Left hindlimb (tissue), 1 donor: ENCODE data around the gene CDC14A.
"Not testable (repeated sequence)": the region's sequence is repeated elsewhere in the genome, so short reads cannot be mapped to it uniquely, and the experiment has no call there.

Experiments
- DNase-seq: peaks from one replicate; pipeline ENCODE4 v3.0.0-alpha.2; 2018

CDC14A gene

DNA sequence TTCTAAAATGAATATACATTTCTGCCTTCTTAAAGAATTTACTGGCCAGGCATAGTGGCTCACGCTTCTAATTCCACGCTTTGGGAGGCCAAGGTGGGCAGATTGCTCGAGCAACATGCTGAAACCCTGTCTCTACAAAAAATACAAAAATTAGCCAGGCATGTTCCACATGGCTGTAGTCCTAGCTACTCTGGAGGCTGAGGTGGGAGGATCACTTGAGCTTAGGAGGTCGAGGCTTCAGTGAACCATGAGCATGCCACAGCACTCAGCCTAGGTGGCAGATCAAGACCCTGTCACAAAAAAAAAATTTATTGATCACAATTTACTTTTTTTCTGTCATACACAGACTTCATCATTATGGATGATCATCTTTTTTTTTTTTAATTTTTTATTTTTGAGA lies 11.5 kb downstream of the CDC14A start:
- DNase-seq = no peak

DNA sequence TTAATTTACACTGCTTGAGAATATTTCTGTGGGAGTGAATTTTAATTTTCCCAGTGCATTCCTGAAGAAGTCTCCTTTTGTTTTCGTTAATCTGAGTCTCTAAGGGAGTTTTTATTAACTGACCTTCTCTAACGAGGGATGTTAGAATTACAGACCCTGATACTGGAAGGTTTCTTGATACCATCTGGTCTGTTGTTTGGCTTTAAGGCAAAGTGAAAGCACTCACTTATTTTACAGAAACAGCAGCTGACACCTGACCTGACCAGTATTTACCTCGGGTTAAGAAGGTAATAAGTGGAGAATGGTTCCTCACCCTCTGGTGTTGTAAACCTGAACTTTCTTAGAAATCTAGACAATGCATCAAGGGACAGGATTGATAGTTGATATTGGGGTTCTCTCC lies 12.4 kb downstream of the CDC14A start:
- DNase-seq = no peak

DNA sequence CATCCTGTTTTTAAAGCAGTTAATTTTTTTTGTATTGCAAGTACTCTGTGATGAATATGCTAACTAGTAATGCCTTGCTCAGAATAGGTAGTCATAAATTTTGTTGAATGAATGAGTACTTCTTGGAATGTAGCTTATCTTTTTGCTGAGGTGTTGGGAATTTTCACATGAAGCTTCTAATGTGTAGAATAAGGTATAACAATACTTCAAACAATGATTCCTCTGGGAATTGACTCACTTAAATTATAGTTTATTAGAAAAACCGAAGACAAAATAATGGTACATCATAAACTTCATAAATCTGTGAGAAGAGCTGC lies 13.9 kb downstream of the CDC14A start:
- DNase-seq = no peak

DNA sequence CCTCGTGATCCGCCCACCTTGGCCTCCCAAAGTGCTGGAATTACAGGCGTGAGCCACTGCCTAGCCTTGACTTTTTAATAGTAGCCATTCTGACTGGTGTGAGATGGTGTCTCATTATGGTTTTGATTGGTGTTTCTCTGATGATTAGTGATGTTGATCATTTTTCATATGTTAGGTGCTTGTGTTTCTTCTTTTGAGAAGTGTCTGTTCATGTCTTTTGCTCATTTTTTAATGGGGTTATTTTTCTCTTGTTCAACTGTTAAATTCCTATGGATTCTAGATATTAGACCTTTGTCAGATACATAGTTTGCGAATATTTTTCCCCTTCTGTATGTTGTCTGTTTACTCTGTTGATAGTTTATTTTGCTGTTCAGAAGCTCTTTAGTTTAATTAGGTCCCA lies 17.0 kb downstream of the CDC14A start:
- not testable (repeated sequence) for DNase-seq

DNA sequence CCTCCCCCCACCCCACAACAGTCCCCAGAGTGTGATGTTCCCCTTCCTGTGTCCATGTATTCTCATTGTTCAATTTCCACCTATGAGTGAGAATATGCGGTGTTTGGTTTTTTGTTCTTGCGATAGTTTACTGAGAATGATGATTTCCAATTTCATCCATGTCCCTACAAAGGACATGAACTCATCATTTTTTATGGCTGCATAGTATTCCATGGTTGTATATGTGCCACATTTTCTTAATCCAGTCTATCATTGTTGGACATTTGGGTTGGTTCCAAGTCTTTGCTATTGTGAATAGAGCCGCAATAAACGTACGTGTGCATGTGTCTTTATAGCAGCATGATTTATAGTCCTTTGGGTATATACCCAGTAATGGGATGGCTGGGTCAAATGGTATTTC lies 21.6 kb downstream of the CDC14A start:
- DNase-seq = not testable (repeated sequence)

DNA sequence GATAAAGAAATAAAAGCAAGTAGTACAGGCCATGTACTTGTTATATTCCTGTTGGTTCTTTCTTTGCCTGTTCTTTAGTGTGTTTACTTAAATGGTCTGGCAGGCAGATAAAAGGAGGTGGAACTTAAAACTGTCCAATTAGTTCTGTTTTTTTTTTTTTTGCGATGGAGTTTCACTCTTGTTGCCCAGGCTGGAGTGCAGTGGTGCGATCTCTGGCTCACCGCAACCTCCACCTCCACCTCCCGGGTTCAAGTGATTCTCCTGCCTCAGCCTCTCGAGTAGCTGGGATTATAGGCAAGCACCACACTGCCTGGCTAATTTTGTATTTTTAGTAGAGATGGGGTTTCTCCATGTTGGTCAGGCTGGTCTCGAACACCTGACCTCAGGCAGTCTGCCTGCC lies 24.6 kb downstream of the CDC14A start:
- not testable (repeated sequence) for DNase-seq

DNA sequence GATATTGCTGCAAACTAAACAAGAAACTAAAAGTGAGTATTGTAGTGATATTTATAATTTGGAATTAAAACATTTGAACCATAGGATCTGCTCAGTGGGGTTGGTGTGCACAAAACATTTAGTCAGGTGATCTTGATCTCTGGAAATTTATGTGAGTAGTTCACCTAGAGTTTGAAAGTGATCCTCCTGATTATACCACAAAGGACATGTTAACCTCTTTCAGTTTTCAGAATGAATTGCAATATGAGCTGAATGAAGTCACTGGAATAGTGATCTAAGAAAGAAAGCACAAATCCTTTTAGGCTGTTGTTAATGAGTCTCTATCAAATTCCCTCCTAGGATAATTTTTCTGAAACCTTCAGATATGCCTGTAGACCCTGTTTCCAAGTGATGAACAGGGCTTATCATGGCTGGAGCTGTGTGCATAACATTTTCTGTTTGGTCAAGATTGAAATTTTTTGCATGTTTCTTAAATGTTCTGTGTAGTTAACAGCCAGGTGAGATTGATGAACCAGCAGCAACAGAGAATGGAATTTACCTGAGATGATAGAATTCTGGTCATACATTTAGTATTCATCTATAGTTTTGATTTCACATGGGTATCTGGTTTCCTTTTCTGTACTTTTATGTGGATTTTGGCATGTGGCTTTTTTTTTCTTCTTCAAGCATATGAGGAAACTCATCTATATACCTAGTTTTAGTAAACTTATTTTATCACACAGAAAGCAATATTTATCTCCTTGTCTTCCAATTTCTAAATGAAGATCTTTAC lies 25.5 kb downstream of the CDC14A start:
- no peak for DNase-seq

DNA sequence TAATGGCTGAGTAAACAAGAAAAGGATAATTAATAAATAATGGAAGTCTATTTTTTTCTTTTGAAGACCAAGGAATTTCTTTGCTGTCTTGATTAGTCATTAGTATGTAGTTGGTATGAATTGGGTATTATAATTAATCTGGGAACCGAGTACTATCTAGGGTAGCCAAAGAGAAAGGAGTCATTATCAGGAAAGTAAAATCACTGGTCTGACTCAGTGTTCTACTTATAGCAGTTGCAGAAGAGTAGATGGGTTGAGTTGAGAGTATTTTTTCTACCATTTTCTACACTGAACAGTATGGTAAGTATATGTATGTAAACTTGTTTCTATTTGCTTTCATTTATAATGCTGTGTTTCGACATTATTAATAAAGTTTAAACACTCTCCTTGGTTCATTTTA lies 26.6 kb downstream of the CDC14A start:
- no peak for DNase-seq

DNA sequence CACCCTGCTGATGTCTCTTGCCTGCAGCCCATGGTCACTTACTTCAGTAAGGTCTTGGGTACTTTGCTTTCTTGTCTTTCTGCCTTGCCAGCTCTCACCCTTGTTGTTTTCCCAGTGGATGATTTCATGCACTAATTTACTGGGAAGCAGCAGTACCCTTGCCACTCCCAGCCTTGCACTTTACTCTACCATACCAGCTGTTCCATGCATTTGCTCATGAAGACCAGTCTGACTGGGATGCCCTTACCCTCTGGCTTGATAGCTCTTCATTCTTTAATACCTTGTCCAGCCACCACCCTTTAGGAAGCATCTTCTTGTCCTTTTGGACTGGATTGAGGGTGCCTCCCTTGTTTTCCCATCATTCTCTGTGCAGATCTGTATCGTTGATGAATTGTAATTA lies 28.3 kb downstream of the CDC14A start:
- no peak for DNase-seq

DNA sequence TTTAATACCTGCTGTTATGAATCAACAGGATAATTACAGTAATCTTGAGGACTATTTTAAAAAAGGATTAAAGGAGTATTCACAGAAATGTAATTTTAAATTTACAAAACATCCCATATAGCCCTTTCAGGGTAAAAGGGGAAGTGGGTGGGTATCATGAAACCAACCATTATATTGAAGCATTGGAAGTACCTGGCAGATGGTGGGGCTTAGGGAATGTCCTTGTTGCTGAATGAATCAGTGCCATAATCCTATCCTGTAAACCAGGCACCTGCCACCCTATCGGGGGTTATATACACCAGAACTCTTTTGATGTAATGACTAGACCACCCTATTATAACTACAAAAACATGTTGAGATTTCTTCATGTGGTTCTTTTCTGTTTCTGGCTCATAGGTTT lies 30.4 kb downstream of the CDC14A start:
- DNase-seq = no peak

DNA sequence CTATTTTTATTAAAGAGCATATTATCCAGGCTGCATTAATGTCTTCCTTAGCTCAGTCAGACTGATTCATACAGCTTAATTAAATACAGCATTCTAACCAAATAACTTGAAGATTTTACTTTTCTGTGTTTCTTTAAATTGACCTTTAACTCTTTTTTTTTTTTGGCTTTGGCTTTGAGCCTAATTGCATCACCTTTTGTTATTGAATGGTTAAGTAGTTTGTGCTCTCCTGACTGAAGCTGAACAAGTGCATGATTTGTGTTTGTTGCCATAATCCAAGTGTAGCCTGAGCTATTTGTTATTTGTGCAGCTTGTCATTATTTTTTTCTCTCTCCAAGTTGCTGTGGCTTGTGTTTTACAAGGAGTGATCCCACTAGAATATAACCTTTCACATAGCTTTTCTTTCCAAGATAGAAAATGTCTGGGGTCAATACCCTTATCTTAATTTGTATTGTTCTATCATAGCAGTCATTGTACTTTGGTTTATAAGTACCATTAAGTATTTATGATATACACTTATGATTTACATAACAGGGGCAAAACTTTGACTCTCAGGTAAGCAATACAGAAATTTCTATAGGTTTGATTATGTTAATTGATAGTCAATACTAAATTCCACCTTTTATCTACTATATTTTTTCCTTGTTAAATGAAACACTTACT lies 31.6 kb downstream of the CDC14A start:
- DNase-seq = no peak

DNA sequence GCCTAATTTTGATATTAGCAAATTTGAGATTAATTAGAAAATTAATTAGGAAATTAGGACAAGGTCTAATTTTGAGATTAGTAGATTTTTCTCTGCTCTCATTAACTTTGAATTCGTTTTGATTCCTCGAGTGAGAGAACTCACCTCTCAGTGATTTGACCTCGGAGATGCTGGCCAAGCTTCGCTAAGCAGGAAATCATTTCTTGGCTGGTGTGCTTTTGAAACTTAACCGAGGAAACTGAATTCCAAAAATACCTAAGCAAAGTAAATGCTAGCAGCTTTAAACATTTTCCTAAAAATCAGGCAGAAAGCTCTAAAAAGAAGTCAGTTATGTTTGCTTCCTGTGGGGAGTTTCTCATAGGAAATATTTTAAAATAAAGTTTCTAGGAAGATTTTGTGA lies 34.9 kb downstream of the CDC14A start:
- no peak for DNase-seq

DNA sequence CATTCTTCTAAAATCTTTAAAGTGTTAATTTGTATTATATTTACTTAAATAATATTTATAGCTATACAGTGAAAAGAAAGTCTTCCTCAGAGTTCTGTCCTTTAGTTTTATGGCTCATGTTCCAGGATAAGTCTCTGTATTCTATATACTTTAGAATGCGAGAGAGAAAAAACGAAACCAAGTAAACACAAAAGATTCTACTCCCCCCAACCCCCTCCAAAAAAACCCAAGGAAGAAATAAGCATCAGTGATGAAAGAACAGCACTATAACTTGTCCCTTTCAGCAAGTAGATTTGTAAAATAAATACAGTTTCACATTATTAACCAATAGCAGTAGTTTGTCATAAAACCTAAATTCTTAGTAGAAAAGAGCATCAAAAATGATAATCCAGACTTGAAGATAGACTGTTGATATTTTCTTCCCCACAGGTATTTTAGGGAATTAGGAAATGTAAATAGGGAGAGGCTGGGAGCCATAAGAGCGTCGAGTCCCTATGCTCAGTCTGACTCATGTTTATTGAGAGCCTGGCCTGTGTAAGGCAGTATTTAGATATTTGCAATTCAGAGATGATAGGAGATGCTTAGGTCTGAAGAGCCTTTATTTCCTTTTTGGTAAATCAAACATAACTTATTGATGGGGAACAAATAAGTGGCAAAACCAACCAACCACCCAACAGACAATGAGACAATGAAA lies 35.5 kb downstream of the CDC14A start:
- no peak for DNase-seq

DNA sequence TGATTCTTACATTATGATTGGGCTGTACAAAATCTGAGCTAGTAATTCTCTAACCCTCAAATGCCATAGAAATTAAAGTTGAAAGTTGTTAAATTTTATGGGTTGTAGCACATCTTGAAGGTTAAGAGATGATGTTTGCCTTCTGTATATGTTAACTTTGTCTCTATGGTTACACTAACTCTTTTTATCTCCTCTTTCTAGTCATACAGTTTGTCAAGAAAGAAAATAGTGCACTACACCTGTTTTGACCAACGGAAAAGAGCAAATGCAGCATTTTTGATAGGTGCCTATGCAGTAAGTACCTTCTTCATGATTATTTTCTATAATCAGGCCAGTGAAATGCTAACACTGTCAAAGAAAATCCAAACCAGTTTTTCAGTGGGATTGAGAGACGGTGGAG lies 38.2 kb downstream of the CDC14A start:
- no peak for DNase-seq

DNA sequence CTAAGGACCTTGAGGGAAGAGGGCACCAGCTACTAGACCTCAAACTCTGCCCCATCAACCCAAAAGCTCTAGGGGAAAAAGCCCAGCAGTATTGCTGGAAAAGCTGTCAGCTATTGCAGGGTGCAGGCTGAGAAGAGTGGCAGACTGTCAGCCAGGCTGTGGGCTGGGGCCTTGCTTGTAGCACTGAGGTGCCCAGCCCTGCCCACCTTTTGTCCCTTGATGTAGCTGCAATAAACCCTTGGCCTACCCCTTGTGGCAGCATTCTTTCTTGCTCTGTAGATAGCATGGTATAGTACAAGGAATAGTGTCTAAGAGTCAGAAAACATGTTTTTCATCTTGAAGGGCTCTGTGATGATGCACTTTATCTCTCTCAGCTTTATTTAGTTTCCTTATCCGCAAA lies 39.4 kb downstream of the CDC14A start:
- DNase-seq = no peak

DNA sequence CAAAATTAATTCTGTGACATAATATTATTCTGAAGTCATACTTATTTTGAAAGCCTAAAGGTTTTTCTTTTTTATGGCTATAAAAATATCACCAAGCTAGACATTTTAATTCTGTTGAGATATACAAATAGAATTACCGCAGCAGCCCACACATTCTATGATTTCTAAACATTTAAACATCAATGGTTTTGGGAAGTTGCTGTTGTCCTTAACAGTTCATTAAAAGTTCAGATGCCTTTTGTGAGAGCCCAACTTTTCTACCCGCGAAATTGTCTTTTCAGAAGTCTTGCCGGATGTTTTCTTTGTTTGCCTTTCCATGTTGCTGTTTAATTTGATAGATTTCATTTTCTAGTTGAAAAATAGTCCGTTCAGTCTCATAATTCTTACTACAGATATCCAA lies 40.5 kb downstream of the CDC14A start:
- DNase-seq = no peak

DNA sequence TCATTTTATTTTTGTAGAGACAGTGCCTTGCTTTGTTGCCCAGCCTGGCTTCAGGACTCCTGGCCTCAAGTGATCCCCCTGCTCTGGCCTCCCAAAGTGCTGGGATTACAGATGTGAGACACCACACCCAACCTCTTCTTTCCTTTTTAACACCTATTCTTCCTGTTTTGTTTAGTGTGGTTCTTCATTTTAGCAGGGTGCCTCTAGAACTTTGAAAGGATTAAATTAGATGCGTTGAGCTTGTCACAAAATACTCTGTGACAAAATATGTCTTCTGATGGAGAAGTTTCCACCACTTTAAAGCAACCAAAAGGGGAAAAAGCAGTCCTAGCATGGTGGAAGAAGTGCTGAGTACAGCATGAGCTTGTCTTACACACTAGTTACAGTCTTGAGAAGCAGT lies 42.0 kb downstream of the CDC14A start:
- DNase-seq = no peak

DNA sequence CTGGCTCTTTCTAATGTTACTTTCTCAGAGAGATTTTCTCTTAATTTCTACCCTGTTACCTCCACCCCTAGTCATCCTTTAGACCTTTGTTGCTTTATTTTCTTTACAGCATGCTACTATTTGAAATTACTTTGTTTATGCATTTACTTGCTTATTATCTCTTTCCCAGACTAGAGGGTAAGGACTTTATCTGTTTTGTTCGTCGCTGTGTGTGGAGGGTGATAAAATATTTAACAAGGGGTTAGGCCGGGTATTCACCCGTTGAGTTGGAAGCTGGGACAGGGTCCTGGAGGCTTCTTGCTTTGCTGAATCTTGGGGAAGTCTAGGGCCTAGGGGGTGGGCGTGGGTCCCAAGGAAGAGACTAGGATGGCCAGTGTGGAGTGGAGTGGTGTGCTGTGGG lies 43.6 kb downstream of the CDC14A start:
- no peak for DNase-seq

DNA sequence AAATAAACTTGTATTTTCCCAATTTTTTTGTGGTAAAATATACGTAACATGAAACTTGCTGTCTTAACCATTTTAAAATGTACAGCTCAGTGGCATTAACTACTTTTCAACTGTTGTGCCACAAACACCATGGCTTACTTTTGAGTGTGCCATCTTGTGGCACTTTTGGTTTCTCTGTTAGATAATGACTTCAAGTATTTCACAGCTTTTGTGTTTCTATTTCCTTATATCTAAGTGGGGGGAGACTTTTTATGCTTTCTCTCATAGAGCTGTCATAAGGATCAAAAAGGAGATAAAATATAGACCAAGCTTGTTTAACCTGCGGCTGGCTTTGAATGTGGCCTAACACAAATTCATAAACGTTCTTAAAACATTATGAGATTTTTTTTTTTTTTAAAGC lies 44.3 kb downstream of the CDC14A start:
- no peak for DNase-seq

DNA sequence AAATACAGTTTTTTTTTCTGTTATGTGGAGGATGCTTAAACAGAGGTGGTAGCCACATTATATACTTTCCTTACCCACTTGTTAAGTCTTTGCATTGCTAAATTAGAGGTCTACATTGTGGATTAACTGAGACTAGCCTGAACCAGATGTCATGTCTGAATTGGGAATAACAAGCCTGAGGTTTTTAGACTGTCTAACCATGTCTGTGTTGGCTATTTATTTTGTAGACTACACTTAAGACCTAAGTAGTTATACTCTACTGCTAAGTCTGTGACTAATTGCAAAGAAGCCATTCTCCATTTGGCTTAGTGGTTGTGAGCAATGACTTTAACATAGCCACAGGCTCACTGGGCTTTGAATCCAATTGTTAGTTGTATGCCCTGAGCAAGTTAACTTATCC lies 45.4 kb downstream of the CDC14A start:
- DNase-seq = no peak

DNA sequence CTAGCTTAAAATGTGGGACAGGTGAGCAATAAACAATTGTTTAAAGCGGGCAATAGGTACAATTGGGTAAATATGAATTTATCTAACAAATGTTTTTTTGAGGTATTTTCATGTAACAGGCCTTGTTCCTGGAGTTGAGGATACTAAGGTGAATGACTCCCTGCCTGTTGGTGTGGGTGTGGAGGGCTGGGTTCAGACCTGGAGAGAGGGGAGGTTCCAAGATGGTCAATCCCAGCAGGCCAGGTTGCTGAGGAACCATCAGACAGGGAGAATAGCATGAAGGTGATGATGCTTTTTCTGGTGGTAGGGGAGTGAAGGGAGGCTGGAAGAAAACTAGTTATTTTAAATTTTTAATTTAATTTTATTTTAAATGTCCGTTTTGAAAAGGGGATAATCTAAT lies 46.3 kb downstream of the CDC14A start:
- no peak for DNase-seq

DNA sequence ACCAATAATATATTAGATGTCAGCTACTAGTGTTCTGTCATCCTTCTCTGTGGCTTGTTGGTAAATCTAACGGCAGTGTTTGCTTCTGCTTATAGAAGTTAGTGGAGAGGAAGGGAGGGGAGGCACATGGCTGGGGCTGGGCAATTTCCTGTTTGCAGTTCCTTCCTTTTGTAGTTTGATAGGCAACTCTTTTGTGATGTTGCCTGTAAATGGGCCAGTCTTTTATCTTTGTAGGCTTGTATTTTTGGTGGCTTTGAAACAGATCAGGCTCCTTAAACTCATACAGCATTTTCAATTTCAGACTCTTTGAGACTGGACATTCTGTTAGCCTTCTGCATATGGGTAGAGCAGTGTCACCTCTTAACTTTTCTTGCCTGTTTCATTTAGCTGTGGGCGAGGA lies 48.1 kb downstream of the CDC14A start:
- DNase-seq = no peak

DNA sequence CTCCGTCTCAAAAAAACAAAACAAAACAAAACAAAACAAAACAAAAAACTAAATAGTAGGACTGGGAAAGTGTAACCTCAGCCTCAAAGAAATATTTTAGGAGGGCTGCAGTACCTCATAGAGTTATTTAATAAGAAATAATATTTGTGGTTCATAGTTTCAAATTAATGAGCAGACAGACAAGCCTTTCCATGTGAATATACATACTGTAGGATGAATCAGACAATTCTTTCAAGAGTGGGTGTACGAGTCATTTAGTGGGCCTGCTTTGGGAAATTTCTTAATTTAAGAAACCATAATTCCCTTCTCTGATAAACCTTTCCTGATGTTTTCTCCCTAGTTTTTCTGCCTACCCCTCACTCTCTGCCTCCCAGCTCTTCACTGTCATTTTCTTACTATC lies 52.5 kb downstream of the CDC14A start:
- DNase-seq = no peak

DNA sequence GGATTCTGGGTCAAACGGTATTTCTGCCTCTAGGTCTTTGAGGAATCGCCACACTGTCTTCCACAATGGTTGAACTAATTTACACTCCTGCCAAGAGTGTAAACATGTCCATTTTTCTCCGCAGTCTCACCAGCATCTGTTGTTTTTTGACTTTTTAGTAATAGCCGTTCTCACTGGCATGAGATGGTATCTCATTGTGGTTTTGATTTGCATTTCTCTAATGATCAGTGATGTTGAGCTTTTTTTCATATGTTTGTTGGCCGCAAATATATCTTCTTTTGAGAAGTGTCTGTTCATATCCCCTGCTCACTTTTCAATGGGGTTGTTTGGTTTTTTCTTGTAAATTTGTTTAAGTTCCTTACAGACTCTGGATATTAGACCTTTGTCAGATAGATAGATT lies 53.6 kb downstream of the CDC14A start:
- not testable (repeated sequence) for DNase-seq
